GM19239 (cell line): ENCODE results near the gene OSGIN1.

Experiments used
- DNase-seq: peaks from one replicate; pipeline ENCODE4 v3.0.0; 2011; ENCODE audit warnings: low spot score; ENCODE audit not compliant: insufficient read length
- FAIRE-seq: peaks from 2 replicates; lab custom pipeline; 2011; peaks lifted over from hg19 to GRCh38; lab: Jason Lieb, UNC

The OSGIN1 gene

DNA sequence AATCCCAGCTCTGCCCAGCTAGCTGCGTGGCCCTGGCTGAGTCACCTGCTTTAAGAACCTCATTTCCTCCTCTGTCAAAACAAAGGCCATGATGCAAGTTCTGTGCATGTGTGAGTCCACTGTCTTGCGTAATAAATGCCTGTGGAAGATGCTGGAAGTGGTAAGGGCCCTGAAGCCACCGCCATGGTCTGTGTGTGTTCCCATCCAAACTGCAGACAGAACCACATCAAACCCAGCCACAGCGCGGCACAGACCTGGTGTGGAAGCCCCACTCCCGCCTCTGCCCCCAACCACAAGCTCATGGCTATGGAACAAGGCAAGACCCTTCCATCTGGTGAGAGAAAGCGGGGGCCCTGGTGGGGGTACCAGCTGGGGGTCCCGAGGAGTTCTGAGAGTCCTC, 41.0 kb downstream of the OSGIN1 start:
- FAIRE-seq (no peak), DNase-seq (no peak)

DNA sequence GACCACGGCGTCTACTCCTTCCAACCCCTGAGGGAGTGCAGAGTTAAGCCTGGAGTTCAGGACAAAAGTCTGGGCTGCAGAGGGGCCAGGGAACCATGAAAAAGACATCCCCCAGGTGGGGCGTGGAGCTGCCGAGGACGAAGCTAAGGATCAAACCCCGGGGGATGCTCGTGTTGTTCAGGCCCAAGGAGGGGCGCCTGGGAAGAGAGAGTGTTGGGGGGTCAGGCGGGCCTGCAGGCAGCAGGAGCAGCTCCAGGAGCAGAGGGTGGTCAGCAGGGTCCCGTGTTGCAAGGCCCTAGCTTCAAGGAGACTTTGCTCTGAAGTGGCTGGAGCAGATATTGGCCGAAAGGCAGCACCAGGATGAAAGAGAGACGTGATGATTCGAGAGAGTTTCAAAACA, 41.7 kb downstream of the OSGIN1 start:
- DNase-seq = no peak
- no peak for FAIRE-seq

DNA sequence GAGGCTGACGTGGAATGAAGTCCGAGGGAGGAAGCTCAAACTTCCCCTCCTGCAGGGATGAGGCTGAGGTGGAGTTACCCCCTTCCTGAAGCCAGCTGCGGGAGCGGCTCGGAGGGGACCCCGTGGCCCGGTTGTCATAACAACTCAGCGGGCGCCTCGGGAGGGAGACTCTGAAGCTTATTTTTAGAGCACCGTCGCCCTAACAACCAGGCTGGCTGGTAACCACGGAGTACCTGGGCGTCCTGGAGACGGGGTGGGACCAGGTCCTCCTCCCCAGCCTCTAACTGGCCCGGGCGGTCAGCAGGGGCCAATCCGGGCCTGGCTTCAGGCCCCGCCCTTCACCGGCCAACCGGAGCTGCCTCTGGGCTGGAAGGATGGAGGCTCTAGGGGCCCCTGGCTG, 42.7 kb downstream of the OSGIN1 start:
- DNase-seq = no peak
- no peak for FAIRE-seq

DNA sequence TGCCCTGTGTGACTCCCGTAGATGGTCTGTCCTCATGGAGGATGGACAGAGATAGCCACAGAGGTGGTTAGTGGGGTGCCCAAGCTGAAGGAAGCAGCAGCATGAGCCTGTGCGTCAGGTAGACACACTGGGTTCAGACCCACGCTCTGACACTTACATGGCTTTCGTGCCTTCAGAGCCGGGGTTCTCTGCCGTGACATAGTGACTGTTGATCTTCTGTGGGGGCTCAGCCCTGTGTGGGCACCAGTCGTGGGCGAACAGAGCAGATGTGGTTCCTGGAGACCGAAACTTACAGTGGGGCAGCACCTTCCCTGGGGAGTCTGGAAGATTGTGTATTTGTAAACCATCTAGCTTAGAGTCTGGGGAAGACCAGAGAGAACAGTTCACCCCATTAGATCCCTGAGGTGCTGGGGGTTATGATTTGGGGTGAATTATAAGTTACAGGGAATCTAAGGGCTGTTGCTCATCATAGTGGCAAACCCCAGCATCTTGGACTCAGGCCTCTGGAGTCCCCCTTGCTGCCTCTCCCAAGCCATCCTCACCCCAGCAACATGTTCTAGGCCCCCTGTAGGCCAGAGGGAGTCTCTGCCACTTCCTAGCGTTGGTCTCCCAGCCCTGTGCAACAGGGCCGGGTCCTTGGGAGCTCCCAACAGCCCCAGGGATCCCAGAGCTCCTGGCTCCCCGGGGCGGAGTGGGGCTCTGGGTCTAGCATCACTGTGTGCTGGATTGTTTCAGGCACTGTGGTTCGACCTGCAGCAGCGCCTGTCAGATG, 43.6 kb downstream of the OSGIN1 start:
- FAIRE-seq = no peak

DNA sequence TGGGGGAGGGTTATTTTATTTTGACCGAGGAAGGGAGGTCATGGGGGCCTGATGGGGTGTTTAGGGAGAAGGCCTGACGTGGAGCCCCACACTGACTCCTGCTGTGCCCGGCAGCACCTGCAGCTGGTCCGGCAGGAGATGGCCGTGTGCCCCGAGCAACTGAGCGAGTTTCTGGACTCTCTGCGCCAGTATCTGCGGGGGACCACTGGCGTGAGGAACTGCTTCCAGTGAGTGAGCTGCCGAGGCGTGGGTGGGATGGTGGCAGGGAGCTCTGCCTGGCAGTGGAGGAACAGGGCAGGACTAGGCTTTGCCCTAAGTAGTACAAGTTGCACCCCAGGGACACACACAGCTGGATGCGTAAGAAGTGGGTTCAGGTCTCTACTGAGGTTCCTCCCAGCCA, 45.1 kb downstream of the OSGIN1 start:
- FAIRE-seq (no peak), DNase-seq (no peak)

More for the DNA sequence above, 43.6 kb downstream of the OSGIN1 start:
- no peak for DNase-seq

DNA sequence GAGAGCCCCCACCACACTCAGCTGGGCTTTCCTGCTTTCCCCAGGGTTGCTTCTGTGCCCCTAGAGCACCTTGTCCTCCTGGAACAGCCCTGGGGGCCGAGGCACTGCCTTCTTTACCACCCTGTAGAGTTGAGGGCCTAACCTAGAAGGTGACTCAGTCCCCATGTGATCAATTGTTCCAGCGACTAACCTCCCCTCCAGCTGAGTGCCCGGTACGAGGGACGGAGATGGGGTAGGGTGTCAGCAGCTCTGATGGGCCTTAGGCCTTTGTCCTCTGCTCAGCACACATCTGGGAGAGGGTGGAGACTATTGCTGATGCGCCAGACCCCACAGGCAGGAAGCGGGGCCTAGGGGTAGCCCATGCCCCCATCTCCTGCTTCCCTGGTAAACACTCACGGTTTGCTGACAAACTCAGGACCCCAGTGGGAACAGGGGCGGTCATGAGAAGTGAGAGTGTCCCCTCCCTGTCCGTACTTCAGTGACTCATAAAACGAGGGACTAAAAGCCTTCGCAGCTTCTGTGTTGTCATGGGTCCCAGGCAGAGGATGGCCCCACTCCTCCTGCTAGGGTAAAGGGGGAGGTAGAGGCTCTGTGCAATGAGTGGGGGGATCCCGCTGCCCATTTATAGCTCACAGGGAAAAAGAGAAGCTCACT, 48.1 kb downstream of the OSGIN1 start:
- DNase-seq (no peak), FAIRE-seq (no peak)

DNA sequence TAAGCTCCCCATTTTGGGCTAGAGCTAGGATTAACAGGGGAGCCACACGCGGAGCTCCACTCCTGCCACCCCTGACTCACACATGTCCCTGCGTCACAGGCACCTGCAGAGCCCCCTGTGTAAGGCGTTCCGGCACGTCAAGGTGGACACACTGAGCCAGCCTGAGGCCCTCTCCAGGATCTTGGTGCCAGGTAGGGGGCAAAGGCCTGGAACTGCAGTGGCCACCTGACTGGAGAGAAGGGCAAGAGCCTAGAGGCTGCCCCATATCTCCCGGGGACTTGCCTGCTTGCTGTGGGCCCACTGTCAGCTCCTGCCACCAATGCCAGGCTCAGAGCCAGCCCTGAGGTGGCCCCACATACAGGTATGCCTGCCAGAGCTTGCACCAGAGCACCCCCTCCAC, 48.7 kb downstream of the OSGIN1 start:
- FAIRE-seq = no peak
- DNase-seq = no peak

DNA sequence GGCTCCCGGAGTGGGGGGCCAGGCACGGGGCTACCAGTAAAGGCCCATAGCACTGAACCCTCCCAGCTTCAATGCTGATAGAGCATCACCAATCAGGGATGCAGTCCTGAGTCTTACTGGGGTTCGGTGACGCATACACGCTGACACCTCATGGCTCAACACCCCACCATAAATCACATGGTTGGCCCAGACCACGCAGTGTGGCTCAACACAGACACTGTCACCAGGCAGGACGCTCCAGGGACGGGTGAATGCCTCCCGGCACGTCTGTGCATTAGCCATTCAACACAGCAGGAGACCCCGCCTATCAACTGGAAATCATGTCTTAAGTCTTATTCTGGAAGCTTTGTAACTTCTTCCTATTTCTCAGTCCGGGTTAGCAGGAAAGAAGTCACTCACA, 50.0 kb downstream of the OSGIN1 start:
- DNase-seq (no peak), FAIRE-seq (no peak)

DNA sequence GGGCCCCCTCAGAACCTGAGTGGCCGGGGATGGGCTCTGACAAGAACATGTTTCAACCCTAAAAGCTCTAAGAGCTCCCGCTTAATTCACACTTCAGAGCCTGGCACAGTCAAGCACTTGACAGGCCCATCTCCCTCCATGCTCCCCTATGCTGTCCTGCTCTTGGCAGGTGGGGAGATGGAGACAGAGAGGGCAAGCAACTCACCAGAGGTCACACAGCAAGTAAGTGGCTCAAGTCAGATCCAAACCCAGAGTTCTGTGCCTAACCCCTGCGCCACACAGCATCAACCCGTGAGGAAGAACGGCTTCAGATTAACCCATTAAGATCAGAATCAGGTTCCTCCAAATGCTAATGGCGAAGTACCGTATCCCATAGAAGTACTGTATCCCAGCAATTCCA, 51.4 kb downstream of the OSGIN1 start:
- no peak for FAIRE-seq
- no peak for DNase-seq

DNA sequence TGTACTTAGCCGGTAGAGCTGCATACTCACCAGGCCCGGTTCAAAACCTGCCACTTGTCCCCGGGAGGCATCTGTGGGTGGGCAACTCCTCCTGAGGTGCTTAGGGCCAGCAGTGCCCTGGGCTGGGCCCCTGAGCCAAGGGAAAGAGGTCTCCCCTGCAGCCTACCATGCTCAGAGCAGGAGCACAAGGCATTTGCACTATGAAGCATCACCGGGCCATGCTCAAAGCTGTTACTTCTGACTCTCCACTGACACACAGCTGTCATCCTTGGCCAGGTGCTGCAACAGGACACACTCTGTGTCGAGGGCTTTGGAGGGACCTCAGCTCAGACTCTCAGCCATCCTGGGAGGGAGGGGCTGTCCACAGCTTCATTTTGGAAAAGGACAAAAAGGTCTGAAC, 52.4 kb downstream of the OSGIN1 start:
- FAIRE-seq = no peak
- DNase-seq = no peak

DNA sequence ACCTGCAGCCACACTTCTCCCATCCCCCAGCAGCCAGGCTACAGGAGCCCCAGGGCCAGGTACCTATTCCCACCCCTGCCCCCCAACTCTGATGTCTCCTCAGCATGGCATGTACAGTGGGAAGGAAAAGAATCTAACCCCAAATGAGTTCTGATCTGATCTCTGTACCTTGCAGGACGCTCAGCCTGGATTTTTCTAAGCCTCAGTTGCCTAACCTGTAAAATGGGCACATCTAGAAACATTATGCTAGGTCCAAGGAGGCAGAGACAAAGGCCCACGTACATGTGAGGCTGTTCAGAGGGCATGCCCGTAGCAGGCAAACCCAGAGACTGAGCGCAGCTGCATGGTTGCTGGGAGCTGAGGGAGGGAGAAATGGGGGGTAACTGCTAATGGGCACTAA, 54.5 kb downstream of the OSGIN1 start:
- FAIRE-seq (no peak), DNase-seq (no peak)

DNA sequence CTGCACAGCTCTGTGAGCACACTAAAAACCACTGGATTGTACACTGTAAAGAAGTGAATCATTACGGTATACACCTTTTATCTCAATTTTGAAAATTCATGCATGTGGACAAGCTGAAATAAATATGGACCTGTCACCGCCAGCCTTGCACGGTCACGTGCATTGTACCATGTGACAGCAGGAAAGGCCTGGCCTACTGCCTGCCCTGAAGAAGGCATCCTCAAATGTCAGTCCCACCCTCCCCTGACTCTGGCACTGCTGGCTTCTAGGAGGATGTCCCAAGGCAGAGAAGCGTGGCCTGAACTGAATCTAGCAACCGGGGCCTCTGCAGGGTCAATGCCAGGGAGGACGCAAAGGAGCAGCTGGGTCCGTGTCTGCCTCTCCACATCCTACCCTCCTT, 54.9 kb downstream of the OSGIN1 start:
- no peak for DNase-seq
- FAIRE-seq = no peak

DNA sequence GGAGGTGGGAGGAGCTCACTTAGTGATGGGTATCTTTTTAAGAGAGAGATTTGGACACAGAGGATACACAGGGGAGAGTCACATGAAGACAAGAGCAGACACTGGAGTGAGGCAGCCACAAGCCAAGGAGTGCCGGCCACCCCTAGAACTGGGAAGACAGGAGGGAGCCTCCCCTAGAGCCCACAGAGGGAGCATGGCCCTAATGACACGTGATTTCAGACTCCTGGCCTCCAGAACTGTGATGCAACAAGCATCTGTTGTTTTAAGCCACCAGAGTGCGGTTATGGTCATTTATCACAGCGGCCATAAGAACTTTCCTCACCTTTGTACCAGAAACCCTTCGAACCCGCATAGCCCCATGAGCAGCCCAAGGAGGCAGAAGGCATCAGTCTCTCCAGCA, 56.2 kb downstream of the OSGIN1 start:
- DNase-seq (no peak), FAIRE-seq (no peak)

DNA sequence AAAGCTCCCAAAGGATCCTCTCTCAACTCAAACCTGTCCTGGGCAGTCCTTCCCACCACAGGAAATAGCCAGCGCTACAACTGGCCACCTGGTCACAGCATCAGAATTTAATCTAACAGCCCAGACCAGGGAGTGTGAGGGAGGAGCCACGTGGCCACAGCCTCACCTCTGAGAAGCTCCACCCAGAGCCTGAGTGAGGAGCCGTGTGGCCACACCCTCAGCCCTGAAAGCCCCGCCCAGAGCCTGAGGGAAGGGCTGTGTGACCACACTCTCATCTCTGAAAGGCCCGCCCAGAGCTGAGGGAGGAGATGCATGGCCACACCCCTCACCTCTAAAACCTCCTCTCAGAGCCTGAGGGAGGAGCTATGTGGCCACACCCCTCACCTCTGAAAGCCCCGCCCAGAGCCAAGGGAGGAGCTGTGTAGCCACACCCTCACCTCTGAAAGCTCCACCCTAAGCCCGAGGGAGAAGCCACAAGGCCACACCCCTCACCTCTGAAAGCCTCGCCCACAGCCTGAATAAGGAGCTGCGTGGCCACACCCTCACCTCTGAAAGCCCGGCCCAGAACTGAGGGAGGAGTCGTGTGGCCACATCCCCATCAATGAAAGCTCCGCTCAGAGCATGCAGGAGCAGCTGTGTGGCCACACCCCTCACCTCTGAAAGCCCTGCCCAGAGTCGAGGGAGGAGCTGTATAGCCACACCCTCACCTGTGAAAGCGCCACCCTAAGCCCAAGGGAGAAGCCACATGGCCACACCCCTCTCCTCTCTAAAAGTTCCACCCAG, 60.9 kb downstream of the OSGIN1 start:
- DNase-seq (peak; percentile 47), FAIRE-seq (peak; percentile 64)

DNA sequence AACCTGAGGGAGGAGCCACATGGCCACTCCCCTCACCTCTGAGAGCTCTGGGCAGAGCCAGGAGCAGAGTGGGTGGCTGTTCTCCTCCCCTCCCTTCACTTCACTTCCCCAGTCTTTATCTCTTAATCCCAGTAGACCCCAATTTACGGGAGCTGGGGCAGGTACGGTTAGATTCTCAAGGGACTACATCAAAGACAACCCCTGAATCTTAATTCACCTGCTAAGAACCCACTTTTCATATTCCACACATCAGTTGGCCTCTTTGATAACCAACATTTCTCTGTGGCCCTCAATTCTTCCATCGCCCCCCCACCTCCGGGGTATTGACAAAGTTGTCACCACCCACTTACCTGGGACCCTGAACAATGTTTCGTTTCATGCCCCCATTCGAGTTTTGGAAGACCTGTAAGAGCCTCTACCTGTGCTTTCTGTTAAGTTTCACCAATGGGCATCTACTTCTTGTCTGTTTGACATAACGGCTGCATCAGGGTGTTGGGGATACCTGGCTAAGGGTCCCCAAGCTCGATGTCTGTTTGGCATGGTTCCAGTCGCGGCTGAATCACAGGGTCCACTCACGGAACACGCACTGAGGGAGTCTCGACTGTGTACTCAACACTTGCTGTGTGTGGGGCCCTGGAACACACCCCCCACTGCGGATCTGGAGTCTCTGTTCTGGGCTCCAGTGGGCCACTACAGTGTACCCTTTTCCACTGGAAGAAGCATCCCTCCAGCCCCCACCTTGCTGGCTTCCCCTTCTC, 61.7 kb downstream of the OSGIN1 start:
- no peak for DNase-seq
- FAIRE-seq = no peak

DNA sequence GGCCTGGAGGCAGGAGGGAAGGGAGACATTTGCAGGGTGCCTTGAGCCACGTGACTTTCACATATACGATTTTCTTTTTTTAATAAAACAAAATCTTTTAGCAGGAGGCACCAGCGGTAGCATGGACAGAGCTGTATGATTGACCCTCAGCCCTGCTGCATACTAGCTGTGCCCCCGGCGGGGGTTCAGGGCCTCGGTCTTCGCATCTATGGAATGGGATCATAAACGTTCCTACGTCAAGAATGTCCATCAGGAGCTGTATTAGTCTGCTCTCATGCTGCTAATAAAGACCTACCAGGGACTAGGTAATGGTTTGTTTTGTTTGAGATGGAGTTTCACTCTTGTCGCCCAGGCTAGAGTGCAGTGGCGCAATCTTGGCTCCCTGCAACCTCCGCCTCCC, 62.4 kb downstream of the OSGIN1 start:
- DNase-seq (no peak), FAIRE-seq (no peak)
